Ascending aorta (tissue), 2 donors: Measurements from ENCODE around the gene NRP2. TPM values are rescaled to one million over a fixed set of nuclear protein-coding genes. Genes with fewer than 3 reads are reported as not detected.

Source experiments
- DNase-seq, 2 donors: peaks; one replicate each; pipeline ENCODE4 v3.0.0-alpha.2; 2019; ENCODE audit warnings: low spot score in 2 of 2
- H3K27ac ChIP-seq, 2 donors: fragments of 200-600 bp; sonication (generic); one replicate each; pipeline ENCODE4 v1.5.1; 2016 to 2017; ENCODE audit warnings: mild to moderate bottlenecking in 1 of 2
- H3K27me3 ChIP-seq: fragments of 200-600 bp; sonication (generic); one replicate; pipeline ENCODE4 v1.5.1; 2017
- H3K36me3 ChIP-seq, 2 donors: fragments of 200-600 bp; sonication (generic); one replicate each; pipeline ENCODE4 v1.5.1; 2016
- H3K4me1 ChIP-seq, 2 donors: fragments of 200-600 bp; sonication (generic); one replicate each; pipeline ENCODE4 v1.5.1; 2016 to 2017; ENCODE audit warnings: mild to moderate bottlenecking in 1 of 2
- H3K4me3 ChIP-seq, 2 donors: fragments of 200-600 bp; sonication (generic); one replicate each; pipeline ENCODE4 v1.5.1; 2016 to 2017; ENCODE audit warnings: mild to moderate bottlenecking in 1 of 2
- H3K9me3 ChIP-seq, 2 donors: fragments of 200-600 bp; sonication (generic); one replicate each; pipeline ENCODE4 v1.5.1; 2016
- CTCF ChIP-seq, 3 experiments: fragments of 200-600 bp in 2 of 3; fragments of 450-650 bp in 1 of 3; sonication (generic) in 2 of 3; IDR thresholded peaks; one replicate each; pipeline ENCODE4 v1.5.1; 2016 to 2019; ENCODE audit warnings: antibody characterized with exemption in 3 of 3, mild to moderate bottlenecking in 1 of 3, moderate library complexity in 1 of 3
- intact Hi-C: fragments of 100-400 bp; cut with DNase I; formaldehyde crosslinking; loops from one replicate; pipeline ENCODE4 v1.15.1; 2023
- total RNA-seq: library from RNA; depleted of rRNA; stranded (reverse); fragments of >200 nt; gene quantifications from one replicate; pipeline ENCODE4 v1.1.0, GENCODE V29; 2016

NRP2 gene
- total RNA-seq, 1 donor from 2014 or later: 39.7 TPM

GRCh38 chr2:205752924-205753323 is 70.6 kb downstream of the NRP2 start:
- H3K4me1 ChIP-seq: peaks cover 12 to 23% of the 10 kb centered on the region in 2 donors
- peak overlapping the region in 1 of 2 donors; percentile 88 for H3K27ac ChIP-seq

GRCh38 chr2:205754285-205754923 is 72.1 kb downstream of the NRP2 start:
- H3K36me3 ChIP-seq: no peaks in the 10 kb centered on the region
- no peaks in the 10 kb centered on the region for H3K27me3 ChIP-seq
- H3K4me1 ChIP-seq: peaks cover 12 to 26% of the 10 kb centered on the region in 2 donors
- H3K9me3 ChIP-seq: no peaks in the 10 kb centered on the region
- no peak for TF ChIP-seq CTCF (IDR thresholded peaks at IDR 0.05)
- H3K27ac ChIP-seq: peak overlapping the region; percentile 78 to 88
- no peak for DNase-seq
- intact Hi-C loops: loop anchor here (10.0 kb wide), 1 partner anchor 1500 kb away; no protein-coding TSS in a partner anchor
- no peak overlapping the region for H3K4me3 ChIP-seq

More at GRCh38 chr2:205752924-205753323, 70.6 kb downstream of the NRP2 start:
- H3K9me3 ChIP-seq: no peaks in the 10 kb centered on the region
- H3K27me3 ChIP-seq: no peaks in the 10 kb centered on the region
- intact Hi-C loops: loop anchor here (10.0 kb wide), 1 partner anchor 1502 kb away; no protein-coding TSS in a partner anchor
- no peak overlapping the region for H3K4me3 ChIP-seq
- DNase-seq: no peak
- TF ChIP-seq CTCF (IDR thresholded peaks at IDR 0.05): no peak
- H3K36me3 ChIP-seq: no peaks in the 10 kb centered on the region

- no peak for DNase-seq
- TF ChIP-seq CTCF (IDR thresholded peaks at IDR 0.05): no peak
- Histone ChIP-seq H3K4me1 (peaks cover 12 to 29% of the 10 kb centered on the region in 2 donors), H3K36me3 (no peaks in the 10 kb centered on the region), H3K4me3 (no peak overlapping the region), H3K27ac (peak overlapping the region; percentile 78 to 88), H3K27me3 (no peaks in the 10 kb centered on the region), H3K9me3 (no peaks in the 10 kb centered on the region)
- intact Hi-C loops: loop anchor here (5.0 to 10.0 kb wide), 2 partner anchors 68 to 1500 kb away; no protein-coding TSS in a partner anchor
Observed at GRCh38 chr2:205754924-205755321, 72.6 kb downstream of the NRP2 start.

- intact Hi-C loops: loop anchor here (5.0 to 10.0 kb wide), 2 partner anchors 69 to 1499 kb away; no protein-coding TSS in a partner anchor
Observed at GRCh38 chr2:205755923-205756322, 73.6 kb downstream of the NRP2 start.

GRCh38 chr2:205757271-205757670 is 75.0 kb downstream of the NRP2 start:
- Histone ChIP-seq H3K9me3 (no peaks in the 10 kb centered on the region), H3K4me3 (no peak overlapping the region), H3K36me3 (no peaks in the 10 kb centered on the region), H3K27ac (peak overlapping the region; percentile 78 to 88), H3K27me3 (no peaks in the 10 kb centered on the region), H3K4me1 (peaks cover 6 to 29% of the 10 kb centered on the region in 2 donors)
- intact Hi-C loops: loop anchor here (5.0 to 10.0 kb wide), 2 partner anchors 70 to 1498 kb away; no protein-coding TSS in a partner anchor
- DNase-seq: no peak
- TF ChIP-seq CTCF (IDR thresholded peaks at IDR 0.05): no peak

More at GRCh38 chr2:205755923-205756322, 73.6 kb downstream of the NRP2 start:
- DNase-seq: peak in 1 of 2 donors; percentile 77
- Histone ChIP-seq H3K4me3 (no peak overlapping the region), H3K27ac (peak overlapping the region; percentile 78 to 88), H3K27me3 (no peaks in the 10 kb centered on the region), H3K4me1 (peaks cover 12 to 29% of the 10 kb centered on the region in 2 donors), H3K36me3 (no peaks in the 10 kb centered on the region), H3K9me3 (no peaks in the 10 kb centered on the region)
- no peak for TF ChIP-seq CTCF (IDR thresholded peaks at IDR 0.05)
